ES-I3 (cell line): ENCODE data around the gene EPB41L1.

ENCODE experiments used
- H3K36me3 ChIP-seq: 2 replicates; pipeline ENCODE4 v1.6.1; 2013; ENCODE audit warnings: mild to moderate bottlenecking, low read length, control low read depth, moderate library complexity; ENCODE audit not compliant: insufficient read depth
- H3K4me1 ChIP-seq: 2 replicates; pipeline ENCODE4 v1.6.1; 2013; ENCODE audit warnings: mild to moderate bottlenecking, control low read depth, low read length; ENCODE audit not compliant: insufficient read depth
- H3K9ac ChIP-seq: 2 replicates; pipeline ENCODE4 v1.6.1; 2013; ENCODE audit warnings: low read depth, mild to moderate bottlenecking, low read length, moderate library complexity
- H3K9me3 ChIP-seq: 2 replicates; pipeline ENCODE4 v1.6.1; 2013; ENCODE audit warnings: mild to moderate bottlenecking, low read length, moderate library complexity; ENCODE audit not compliant: control insufficient read depth, insufficient read depth

EPB41L1 gene

GRCh38 chr20:36269507-36269906 lies 115.0 kb downstream of the EPB41L1 start:
- no peak overlapping the region for H3K9ac ChIP-seq
- H3K9me3 ChIP-seq, result no peaks in the 10 kb centered on the region
- no peaks in the 10 kb centered on the region for H3K36me3 ChIP-seq
- peaks cover 10% of the 10 kb centered on the region for H3K4me1 ChIP-seq

GRCh38 chr20:36270744-36271638 lies 116.5 kb downstream of the EPB41L1 start:
- no peaks in the 10 kb centered on the region for H3K9me3 ChIP-seq
- peaks cover 10% of the 10 kb centered on the region for H3K4me1 ChIP-seq
- no peaks in the 10 kb centered on the region for H3K36me3 ChIP-seq
- no peak overlapping the region for H3K9ac ChIP-seq

GRCh38 chr20:36271639-36272546 lies 117.4 kb downstream of the EPB41L1 start:
- no peak overlapping the region for H3K9ac ChIP-seq
- H3K36me3 ChIP-seq, result no peaks in the 10 kb centered on the region
- H3K4me1 ChIP-seq, result peaks cover 10% of the 10 kb centered on the region
- no peaks in the 10 kb centered on the region for H3K9me3 ChIP-seq

- Histone ChIP-seq H3K4me1 (peaks cover 10% of the 10 kb centered on the region), H3K9me3 (no peaks in the 10 kb centered on the region), H3K9ac (no peak overlapping the region), H3K36me3 (no peaks in the 10 kb centered on the region)
Observed at GRCh38 chr20:36272547-36273220, 118.1 kb downstream of the EPB41L1 start.

- no peak overlapping the region for H3K9ac ChIP-seq
- peaks cover 7% of the 10 kb centered on the region for H3K4me1 ChIP-seq
- H3K9me3 ChIP-seq, result no peaks in the 10 kb centered on the region
- H3K36me3 ChIP-seq, result no peaks in the 10 kb centered on the region
Observed at GRCh38 chr20:36273414-36274180, 119.1 kb downstream of the EPB41L1 start.

GRCh38 chr20:36274181-36274841 lies 119.8 kb downstream of the EPB41L1 start:
- no peak overlapping the region for H3K9ac ChIP-seq
- no peaks in the 10 kb centered on the region for H3K36me3 ChIP-seq
- H3K4me1 ChIP-seq, result peaks cover 5% of the 10 kb centered on the region; the same call in 1 of the 2 replicates
- H3K9me3 ChIP-seq, result no peaks in the 10 kb centered on the region

- no peaks in the 10 kb centered on the region for H3K36me3 ChIP-seq
- H3K9me3 ChIP-seq, result no peaks in the 10 kb centered on the region
- H3K9ac ChIP-seq, result no peak overlapping the region
- peaks cover 5% of the 10 kb centered on the region; the same call in 1 of the 2 replicates for H3K4me1 ChIP-seq
Observed at GRCh38 chr20:36275011-36275410, 120.5 kb downstream of the EPB41L1 start.

GRCh38 chr20:36275441-36276189 lies 121.1 kb downstream of the EPB41L1 start:
- H3K9ac ChIP-seq, result no peak overlapping the region
- H3K9me3 ChIP-seq, result no peaks in the 10 kb centered on the region
- H3K36me3 ChIP-seq, result no peaks in the 10 kb centered on the region
- H3K4me1 ChIP-seq, result peaks cover 5% of the 10 kb centered on the region; the same call in 1 of the 2 replicates

- no peaks in the 10 kb centered on the region for H3K9me3 ChIP-seq
- no peaks in the 10 kb centered on the region for H3K4me1 ChIP-seq
- no peaks in the 10 kb centered on the region for H3K36me3 ChIP-seq
- H3K9ac ChIP-seq, result no peak overlapping the region
Observed at GRCh38 chr20:36277546-36277945, 123.0 kb downstream of the EPB41L1 start.

- no peaks in the 10 kb centered on the region for H3K4me1 ChIP-seq
- H3K9me3 ChIP-seq, result no peaks in the 10 kb centered on the region
- no peaks in the 10 kb centered on the region for H3K36me3 ChIP-seq
- H3K9ac ChIP-seq, result no peak overlapping the region
Observed at GRCh38 chr20:36279362-36279761, 124.8 kb downstream of the EPB41L1 start.

GRCh38 chr20:36279776-36280175 lies 125.2 kb downstream of the EPB41L1 start:
- no peaks in the 10 kb centered on the region for H3K4me1 ChIP-seq
- H3K9ac ChIP-seq, result no peak overlapping the region
- H3K9me3 ChIP-seq, result no peaks in the 10 kb centered on the region
- H3K36me3 ChIP-seq, result no peaks in the 10 kb centered on the region

GRCh38 chr20:36281785-36282380 lies 127.3 kb downstream of the EPB41L1 start:
- Histone ChIP-seq H3K36me3 (no peaks in the 10 kb centered on the region), H3K4me1 (no peaks in the 10 kb centered on the region), H3K9ac (no peak overlapping the region), H3K9me3 (no peaks in the 10 kb centered on the region)
